Spleen (tissue), 7 donors: ENCODE measurements around the gene RINT1.

ENCODE experiments used
- POLR2A ChIP-seq, 3 donors: fragments of 450-650 bp; IDR thresholded peaks; one replicate each; pipeline ENCODE4 v1.5.1; 2017; ENCODE audit warnings: antibody characterized with exemption in 3 of 3, mild to moderate bottlenecking in 1 of 3
- POLR2AphosphoS5 ChIP-seq, 3 donors: sonication (generic); formaldehyde crosslinking; IDR thresholded peaks; one replicate each; pipeline ENCODE4 v1.5.1; 2017; ENCODE audit warnings: antibody characterized with exemption in 3 of 3
- TF ChIP-seq, protein P1 (sequence below), 11 experiments: fragments of 200-600 bp in 7 of 11; fragments of 450-650 bp in 4 of 11; sonication (generic) in 4 of 11; IDR thresholded peaks in 8 of 11; conservative IDR thresholded peaks in 3 of 11; 1 replicate in 7 of 11; 2 replicates in 4 of 11; pipeline versions ENCODE4 v1.4.0 to v1.8.0; 2016 to 2021; ENCODE audit warnings: antibody characterized with exemption in 11 of 11, inconsistent platforms in 4 of 11, mild to moderate bottlenecking in 1 of 11
- donor health status: DM: no; HTN: no; CAD: no; lungs with moderate emphysema.
- donor health status: DM: no; HTN: no; CAD: no.
- donor health status: DM: no; HTN: no; CAD: no.

DNA sequence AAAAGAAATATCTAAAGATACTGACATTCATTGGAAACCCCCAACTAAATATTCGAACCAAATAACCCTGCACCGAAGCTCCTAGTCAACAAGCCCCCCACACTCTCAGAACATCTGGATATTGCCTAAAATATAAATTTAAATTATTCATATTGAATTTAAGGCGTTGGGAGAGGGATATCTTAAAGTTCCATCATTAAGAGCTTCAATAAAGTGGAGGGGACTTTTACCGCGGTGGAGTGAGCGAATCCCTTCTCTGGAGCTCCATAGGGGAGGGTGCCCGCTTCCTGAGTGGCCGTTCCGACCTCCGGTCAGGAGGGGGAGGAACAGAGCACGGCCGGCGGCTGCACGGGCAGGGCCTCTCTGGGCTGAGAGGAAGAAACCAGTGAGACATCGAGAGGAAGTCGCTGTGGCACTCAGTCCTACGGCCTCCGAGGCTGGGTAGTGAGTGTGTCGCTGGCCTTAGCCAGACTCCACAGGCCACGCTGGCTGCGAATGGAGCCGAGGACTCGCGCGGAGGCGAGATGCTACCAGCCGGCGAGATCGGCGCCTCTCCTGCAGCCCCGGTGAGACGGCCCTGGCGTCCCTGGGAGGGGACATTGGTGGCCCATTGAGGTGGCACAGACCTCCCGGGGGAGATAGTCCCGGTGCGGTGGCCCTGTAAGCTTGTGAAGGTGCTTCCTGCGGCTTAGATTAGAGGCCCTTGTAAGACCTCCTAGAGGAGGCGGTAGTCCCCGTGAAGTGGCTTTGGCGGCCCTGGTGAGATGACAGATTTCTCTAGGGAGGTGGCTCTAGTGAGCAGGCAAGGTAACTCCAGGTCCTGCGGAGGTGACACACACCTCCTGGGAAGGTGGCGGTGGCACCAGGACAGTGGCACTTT lies at the start of gene RINT1:
- TF ChIP-seq POLR2A (IDR thresholded peaks at IDR 0.05), result peak; percentile 61 to 87 (median 85)
- TF ChIP-seq, protein P1, sequence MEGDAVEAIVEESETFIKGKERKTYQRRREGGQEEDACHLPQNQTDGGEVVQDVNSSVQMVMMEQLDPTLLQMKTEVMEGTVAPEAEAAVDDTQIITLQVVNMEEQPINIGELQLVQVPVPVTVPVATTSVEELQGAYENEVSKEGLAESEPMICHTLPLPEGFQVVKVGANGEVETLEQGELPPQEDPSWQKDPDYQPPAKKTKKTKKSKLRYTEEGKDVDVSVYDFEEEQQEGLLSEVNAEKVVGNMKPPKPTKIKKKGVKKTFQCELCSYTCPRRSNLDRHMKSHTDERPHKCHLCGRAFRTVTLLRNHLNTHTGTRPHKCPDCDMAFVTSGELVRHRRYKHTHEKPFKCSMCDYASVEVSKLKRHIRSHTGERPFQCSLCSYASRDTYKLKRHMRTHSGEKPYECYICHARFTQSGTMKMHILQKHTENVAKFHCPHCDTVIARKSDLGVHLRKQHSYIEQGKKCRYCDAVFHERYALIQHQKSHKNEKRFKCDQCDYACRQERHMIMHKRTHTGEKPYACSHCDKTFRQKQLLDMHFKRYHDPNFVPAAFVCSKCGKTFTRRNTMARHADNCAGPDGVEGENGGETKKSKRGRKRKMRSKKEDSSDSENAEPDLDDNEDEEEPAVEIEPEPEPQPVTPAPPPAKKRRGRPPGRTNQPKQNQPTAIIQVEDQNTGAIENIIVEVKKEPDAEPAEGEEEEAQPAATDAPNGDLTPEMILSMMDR (IDR thresholded peaks at IDR 0.05 in 8 of 11, conservative IDR thresholded peaks at IDR 0.05 in 3 of 11), result peak in 10 of 11 experiments; percentile 28 to 85 (median 66)
- TF ChIP-seq POLR2AphosphoS5 (IDR thresholded peaks at IDR 0.05), result peak; percentile 97
